H1 (cell line): ENCODE data around the gene LPP. TPM values are rescaled to one million over a fixed set of nuclear protein-coding genes. Genes with fewer than 3 reads are reported as not detected.

Experiments
- CTCF ChIA-PET: fragments of 300-600 bp; sonication (Branson Sonifier 250); formaldehyde crosslinking; loops from one replicate; lab custom pipeline; 2021; ENCODE audit not compliant: partially characterized antibody; lab: Charles Lee
- POLR2A ChIA-PET: fragments of 300-600 bp; sonication (Branson Sonifier 250); formaldehyde crosslinking; loops from one replicate; lab custom pipeline; 2021; ENCODE audit warnings: inconsistent platforms; ENCODE audit not compliant: partially characterized antibody; lab: Charles Lee
- DNase-seq, 2 experiments: peaks; one replicate each; pipeline versions ENCODE4 v3.0.0 to v3.0.0-alpha.2; 2010 to 2022; ENCODE audit warnings: low spot score in 2 of 2, low read depth in 1 of 2, mixed read lengths in 1 of 2
- FAIRE-seq: peaks from 2 replicates; lab custom pipeline; 2011; peaks lifted over from hg19 to GRCh38; lab: Jason Lieb, UNC
- H2AFZ ChIP-seq: 2 replicates; pipeline ENCODE4 v1.8.1; 2012; ENCODE audit warnings: low read length, inconsistent platforms
- H2AK5ac ChIP-seq: 2 replicates; pipeline ENCODE4 v1.6.1; 2013; ENCODE audit warnings: low read depth, low read length
- H2BK120ac ChIP-seq: replicated peaks from 2 replicates; pipeline ENCODE3; 2013; ENCODE audit warnings: low read depth, low read length, inconsistent platforms
- H2BK12ac ChIP-seq: 2 replicates; pipeline ENCODE4 v1.6.1; 2013; ENCODE audit warnings: low read depth, low read length
- H2BK15ac ChIP-seq: 2 replicates; pipeline ENCODE4 v1.6.1; 2013; ENCODE audit warnings: low read length
- H2BK20ac ChIP-seq: 2 replicates; pipeline ENCODE4 v1.6.1; 2013; ENCODE audit warnings: low read length
- H2BK5ac ChIP-seq: 2 replicates; pipeline ENCODE4 v1.6.1; 2013; ENCODE audit warnings: low read depth, low read length
- H3K14ac ChIP-seq: 2 replicates; pipeline ENCODE4 v1.6.1; 2013; ENCODE audit warnings: inconsistent platforms; ENCODE audit not compliant: insufficient read length
- H3K18ac ChIP-seq: 2 replicates; pipeline ENCODE4 v1.6.1; 2013; ENCODE audit warnings: low read length; ENCODE audit errors: extremely low read depth
- H3K23ac ChIP-seq: 2 replicates; pipeline ENCODE4 v1.6.1; 2013; ENCODE audit warnings: inconsistent platforms; ENCODE audit not compliant: insufficient read length
- H3K23me2 ChIP-seq: 2 replicates; pipeline ENCODE4 v1.6.1; 2013; ENCODE audit warnings: low read depth, low read length
- H3K27ac ChIP-seq: 2 replicates; pipeline ENCODE4 v1.6.1; 2011; ENCODE audit warnings: low read depth, low read length, inconsistent platforms
- H3K27me3 ChIP-seq, 4 experiments: replicated peaks in 1 of 4; 1 replicate in 1 of 4; 2 replicates in 3 of 4; pipeline versions ENCODE4 v1.6.1 to v1.8.1; 2011 to 2013; ENCODE audit warnings: low read length in 3 of 4, mild to moderate bottlenecking in 3 of 4, inconsistent platforms in 2 of 4, mixed read lengths in 2 of 4, moderate library complexity in 1 of 4; ENCODE audit not compliant: control insufficient read depth in 3 of 4, insufficient read depth in 3 of 4; ENCODE audit errors: extremely low read depth in 1 of 4
- H3K36me3 ChIP-seq, 4 experiments: 2 replicates each; pipeline versions ENCODE4 v1.6.1 to v1.8.1; 2011 to 2013; ENCODE audit warnings: mild to moderate bottlenecking in 4 of 4, low read length in 3 of 4, moderate library complexity in 2 of 4, control low read depth in 1 of 4, inconsistent platforms in 1 of 4; ENCODE audit not compliant: insufficient read depth in 4 of 4, control insufficient read depth in 2 of 4
- H3K4ac ChIP-seq: replicated peaks from 2 replicates; pipeline ENCODE3; 2013; ENCODE audit warnings: low read length, low read depth, mixed read lengths, inconsistent platforms; ENCODE audit not compliant: insufficient read length
- H3K4me1 ChIP-seq, 4 experiments: replicated peaks in 1 of 4; 1 replicate in 1 of 4; 2 replicates in 3 of 4; pipeline versions ENCODE4 v1.6.1 to v1.8.1; 2011 to 2013; ENCODE audit warnings: low read length in 3 of 4, inconsistent platforms in 2 of 4, mixed read lengths in 1 of 4; ENCODE audit not compliant: insufficient read depth in 4 of 4, control insufficient read depth in 3 of 4
- H3K4me2 ChIP-seq, 2 experiments: 2 replicates each; pipeline versions ENCODE4 v1.6.1 to v1.8.1; 2011 to 2013; ENCODE audit warnings: low read depth in 2 of 2, low read length in 2 of 2, control low read depth in 1 of 2, inconsistent platforms in 1 of 2, mild to moderate bottlenecking in 1 of 2; ENCODE audit not compliant: insufficient read depth in 1 of 2
- H3K4me3 ChIP-seq, 4 experiments: fragments of 200-600, 300-600 bp in 1 of 4; sonication (generic), shearing (Covaris generic), sonication (Bioruptor Twin) in 1 of 4; 2 replicates each; pipeline versions ENCODE4 v1.5.1 to v1.8.1; 2011 to 2016; ENCODE audit warnings: low read length in 4 of 4, low read depth in 3 of 4, control low read depth in 2 of 4, inconsistent platforms in 2 of 4, mild to moderate bottlenecking in 2 of 4, mixed read lengths in 1 of 4, moderate library complexity in 1 of 4; ENCODE audit not compliant: insufficient read depth in 2 of 4; ENCODE audit errors: extremely low read depth in 1 of 4
- H3K56ac ChIP-seq: replicated peaks from 2 replicates; pipeline ENCODE3; 2013; ENCODE audit warnings: low read depth, mild to moderate bottlenecking, mixed read lengths, low read length, inconsistent platforms; ENCODE audit not compliant: insufficient read length
- H3K79me1 ChIP-seq: 2 replicates; pipeline ENCODE4 v1.6.1; 2013; ENCODE audit warnings: low read depth, low read length, control low read depth
- H3K79me2 ChIP-seq, 2 experiments: 2 replicates each; pipeline versions ENCODE4 v1.6.1 to v1.8.1; 2012 to 2013; ENCODE audit warnings: low read length in 2 of 2, mild to moderate bottlenecking in 2 of 2, inconsistent platforms in 1 of 2; ENCODE audit not compliant: insufficient read depth in 2 of 2, control insufficient read depth in 1 of 2
- H3K9ac ChIP-seq, 4 experiments: replicated peaks in 1 of 4; 1 replicate in 1 of 4; 2 replicates in 3 of 4; pipeline versions ENCODE4 v1.6.1 to v1.8.1; 2011 to 2013; ENCODE audit warnings: low read depth in 3 of 4, low read length in 3 of 4, control low read depth in 2 of 4, mild to moderate bottlenecking in 2 of 4, moderate library complexity in 2 of 4, inconsistent platforms in 1 of 4; ENCODE audit errors: extremely low read depth in 1 of 4
- H3K9me3 ChIP-seq, 2 experiments: 2 replicates each; pipeline versions ENCODE4 v1.6.1 to v1.8.1; 2012 to 2013; ENCODE audit warnings: mild to moderate bottlenecking in 2 of 2, moderate library complexity in 2 of 2, control low read depth in 1 of 2, inconsistent platforms in 1 of 2, low read depth in 1 of 2, low read length in 1 of 2, mixed read lengths in 1 of 2; ENCODE audit not compliant: insufficient read depth in 2 of 2
- H4K20me1 ChIP-seq, 2 experiments: replicated peaks in 1 of 2; 2 replicates each; pipeline versions ENCODE3 to v1.8.1; 2011 to 2013; ENCODE audit warnings: inconsistent platforms in 2 of 2, low read length in 2 of 2, mild to moderate bottlenecking in 1 of 2; ENCODE audit not compliant: insufficient read depth in 2 of 2, control insufficient read depth in 1 of 2
- H4K5ac ChIP-seq: 2 replicates; pipeline ENCODE4 v1.6.1; 2013; ENCODE audit warnings: low read length, low read depth, mixed read lengths, inconsistent platforms; ENCODE audit not compliant: insufficient read length
- H4K8ac ChIP-seq: 2 replicates; pipeline ENCODE4 v1.8.0; 2013; ENCODE audit warnings: mild to moderate bottlenecking, moderate library complexity, low read length, inconsistent platforms; ENCODE audit not compliant: insufficient read depth; ENCODE audit errors: extremely low read depth
- H4K91ac ChIP-seq: replicated peaks from 2 replicates; pipeline ENCODE3; 2013; ENCODE audit warnings: low read length, mixed read lengths, inconsistent platforms; ENCODE audit not compliant: insufficient read length
- CBX5 ChIP-seq: fragments of 300-800, 300-1000 bp; sonication (generic); IDR thresholded peaks from 2 replicates; pipeline ENCODE4 v1.7.1; 2016; ENCODE audit warnings: antibody characterized with exemption, low read length, low read depth
- FOSL1 ChIP-seq: IDR thresholded peaks from 2 replicates; pipeline ENCODE4 v1.6.1; 2011; ENCODE audit warnings: mild to moderate bottlenecking, low read depth, low read length, moderate library complexity; ENCODE audit not compliant: insufficient read depth
- GABPA ChIP-seq: IDR thresholded peaks from 2 replicates; pipeline ENCODE4 v1.6.1; 2011; ENCODE audit warnings: mild to moderate bottlenecking, low read length, moderate library complexity, borderline replicate concordance; ENCODE audit not compliant: insufficient read depth
- JUND ChIP-seq: IDR thresholded peaks from 2 replicates; pipeline ENCODE4 v1.6.1; 2011; ENCODE audit warnings: mild to moderate bottlenecking, improper control_type of control experiment, low read length
- KDM5A ChIP-seq: fragments of 200-600 bp; IDR thresholded peaks from 2 replicates; pipeline ENCODE4 v1.7.1; 2012; ENCODE audit warnings: mild to moderate bottlenecking, low read length, inconsistent platforms, mixed read lengths
- POLR2AphosphoS5 ChIP-seq: IDR thresholded peaks from 2 replicates; pipeline ENCODE4 v1.6.1; 2011; ENCODE audit warnings: low read depth, low read length
- RBBP5 ChIP-seq: IDR thresholded peaks from 2 replicates; pipeline ENCODE4 v1.7.1; 2012; ENCODE audit warnings: low read depth, mild to moderate bottlenecking, inconsistent platforms, low read length, moderate library complexity, borderline replicate concordance
- SRF ChIP-seq: IDR thresholded peaks from 2 replicates; pipeline ENCODE4 v1.6.1; 2011; ENCODE audit warnings: mild to moderate bottlenecking, low read depth, low read length, moderate library complexity
- WGBS, 2 experiments: shearing (Covaris generic) in 1 of 2; methylation state at CpG; one replicate each; pipeline versions ENCODE4 v1.1.6 to v1.1.7; 2013 to 2015; ENCODE audit warnings: low lambda C conversion rate in 2 of 2, mixed read lengths in 2 of 2, inconsistent platforms in 1 of 2, low coverage in 1 of 2, missing lambda C conversion rate in 1 of 2; ENCODE audit not compliant: insufficient replicate concordance in 2 of 2, insufficient coverage in 1 of 2, insufficient read length in 1 of 2; ENCODE audit errors: extremely low coverage in 1 of 2, missing lambda C conversion rate in 1 of 2; 5-methylcytosine and 5-hydroxymethylcytosine counted together
- polyA plus RNA-seq, 7 experiments: library from polyadenylated mRNA; depleted of rRNA in 3 of 7; stranded (reverse) in 5 of 7; unstranded in 2 of 7; fragments of >200 nt in 5 of 7; fragments of 200-250 nt in 2 of 7; gene quantifications; 1 replicate in 5 of 7; 2 replicates in 1 of 7; 4 replicates in 1 of 7; pipeline versions ENCODE4 v1.2.1 to v1.2.3, GENCODE V29; 2011 to 2013; ENCODE audit warnings: missing spikeins in 2 of 7, mixed read lengths in 2 of 7
- total RNA-seq: library from RNA; stranded (reverse); fragmentation: NEBNext Ultra II Directional; extraction: Animal tissue kit (Norgen Biotek cat#: 25700); gene quantifications from 2 replicates; pipeline ENCODE4 v1.2.1, GENCODE V29; 2021
- TF ChIP-seq, protein P1 (sequence below): IDR thresholded peaks from 2 replicates; pipeline ENCODE4 v1.6.1; 2011; ENCODE audit warnings: low read depth, mild to moderate bottlenecking, low read length; ENCODE audit not compliant: insufficient read depth

LPP gene
- total and polyA plus RNA-seq, 2 of the 8 experiments (the other 6 are each of a cell fraction or from before 2014, with no cell fraction given): 10.0 to 53.3 TPM

DNA sequence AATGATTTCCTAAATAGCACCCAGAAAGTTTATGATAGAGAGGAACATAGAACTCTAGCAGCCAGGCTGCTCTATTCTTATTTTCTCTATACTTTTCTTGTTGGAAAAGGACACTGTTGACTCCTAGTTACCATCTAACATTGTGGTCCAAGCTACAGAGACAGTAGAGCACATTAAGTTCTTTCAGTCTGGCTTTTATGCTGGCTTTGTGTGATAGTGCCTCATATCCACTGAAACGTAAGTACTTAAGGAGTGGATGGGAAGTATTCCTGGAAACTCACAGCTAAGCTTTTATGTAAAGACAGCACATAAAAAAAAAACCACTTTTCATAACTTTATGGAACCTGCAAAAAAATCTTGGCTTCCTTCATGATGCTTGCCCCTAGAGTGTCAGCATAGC lies 537.7 kb downstream of the LPP start:
- ChIA-PET POLR2A (no interaction called here), CTCF (interaction anchor here (1.1 to 1.4 kb wide), 3 partner anchors 11 to 952 kb away, joined by 3 to 4 read pairs (median 4); no protein-coding TSS in a partner anchor)
- H3K56ac ChIP-seq: no peak overlapping the region
- DNase-seq (no peak), FAIRE-seq (no peak)
- no peak overlapping the region for H3K4ac ChIP-seq
- no peaks in the 10 kb centered on the region for H3K79me2 ChIP-seq
- H3K36me3 ChIP-seq: no peaks in the 10 kb centered on the region
- no peak overlapping the region for H3K4me2 ChIP-seq
- peaks cover 2 to 7% (median 4%) of the 10 kb centered on the region in 4 experiments; a peak in 4 of 7 replicates for H3K4me1 ChIP-seq
- TF ChIP-seq SRF (no peak), POLR2AphosphoS5 (no peak), RBBP5 (no peak), CBX5 (no peak), GABPA (no peak), KDM5A (no peak), JUND (no peak), FOSL1 (no peak)
- TF ChIP-seq, protein P1, sequence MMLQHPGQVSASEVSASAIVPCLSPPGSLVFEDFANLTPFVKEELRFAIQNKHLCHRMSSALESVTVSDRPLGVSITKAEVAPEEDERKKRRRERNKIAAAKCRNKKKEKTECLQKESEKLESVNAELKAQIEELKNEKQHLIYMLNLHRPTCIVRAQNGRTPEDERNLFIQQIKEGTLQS: no peak
- H3K18ac ChIP-seq: no peak overlapping the region
- no peak overlapping the region for H2AFZ ChIP-seq
- no peaks in the 10 kb centered on the region for H4K20me1 ChIP-seq
- H4K91ac ChIP-seq: no peak overlapping the region
- H3K23ac ChIP-seq: no peak overlapping the region
- H3K9ac ChIP-seq: no peak overlapping the region
- no peak overlapping the region for H2BK12ac ChIP-seq
- no peaks in the 10 kb centered on the region for H3K79me1 ChIP-seq
- H2BK5ac ChIP-seq: no peak overlapping the region
- H3K14ac ChIP-seq: no peak overlapping the region
- WGBS, 2 experiments: 92% methylated on average over 1 of the region's 1 CpG; no CpG with 5 or more reads in 1 of the 2 experiments
- H3K9me3 ChIP-seq: no peaks in the 10 kb centered on the region
- H2AK5ac ChIP-seq: no peak overlapping the region
- H4K5ac ChIP-seq: no peak overlapping the region
- H3K4me3 ChIP-seq: no peak overlapping the region
- H2BK120ac ChIP-seq: no peak overlapping the region
- no peak overlapping the region for H3K27ac ChIP-seq
- H4K8ac ChIP-seq: no peak overlapping the region
- no peaks in the 10 kb centered on the region for H3K23me2 ChIP-seq
- no peak overlapping the region for H2BK20ac ChIP-seq
- H3K27me3 ChIP-seq: no peaks in the 10 kb centered on the region
- H2BK15ac ChIP-seq: no peak overlapping the region
